WTC11 (cell line): ENCODE data around the gene NKAIN4. TPM values are rescaled to one million over a fixed set of nuclear protein-coding genes. Genes with fewer than 3 reads are reported as not detected.
"Not testable (repeated sequence)": the region's sequence is repeated elsewhere in the genome, so short reads cannot be mapped to it uniquely, and the experiment has no call there.

Source experiments
- ATAC-seq: fragments of 200-7000 bp; cut with Tn5 transposase; 2 replicates; pipeline ENCODE4 v1.10.0; 2021; ENCODE audit warnings: mild to moderate bottlenecking, moderate library complexity
- CTCF ChIA-PET: fragments of 300-600 bp; sonication (Branson Sonifier 250); formaldehyde crosslinking; loops from one replicate; lab custom pipeline; 2021; ENCODE audit warnings: antibody characterized with exemption; lab: Charles Lee
- POLR2A ChIA-PET: fragments of 350-600 bp; sonication (Branson Sonifier 250); formaldehyde crosslinking; loops from one replicate; lab custom pipeline; 2021; ENCODE audit warnings: antibody characterized with exemption; lab: Charles Lee
- DNase-seq: peaks from one replicate; pipeline ENCODE4 v3.0.0; 2021; ENCODE audit warnings: low spot score
- H3K27ac Mint-ChIP-seq: 2 replicates; pipeline ENCODE4 v1.8.0; 2021; ENCODE audit warnings: mixed read lengths
- H3K27me3 Mint-ChIP-seq: 2 replicates; pipeline ENCODE4 v1.8.0; 2021; ENCODE audit warnings: low read depth, mild to moderate bottlenecking, moderate library complexity, mixed read lengths
- H3K36me3 Mint-ChIP-seq: 2 replicates; pipeline ENCODE4 v1.8.0; 2021; ENCODE audit warnings: mixed read lengths
- H3K4me1 Mint-ChIP-seq: 2 replicates; pipeline ENCODE4 v1.8.0; 2022; ENCODE audit warnings: mixed read lengths
- H3K4me3 Mint-ChIP-seq: 2 replicates; pipeline ENCODE4 v1.8.0; 2021; ENCODE audit warnings: mild to moderate bottlenecking, moderate library complexity, mixed read lengths
- H3K9me3 Mint-ChIP-seq: 2 replicates; pipeline ENCODE4 v1.8.0; 2021; ENCODE audit warnings: mixed read lengths
- AFF4 ChIP-seq: sonication (generic); formaldehyde crosslinking; IDR thresholded peaks from 2 replicates; pipeline ENCODE4 v1.8.1; 2023; ENCODE audit warnings: mild to moderate bottlenecking, missing genetic modification reagents, borderline replicate concordance
- MLX ChIP-seq: sonication (generic); formaldehyde crosslinking; IDR thresholded peaks from 2 replicates; pipeline ENCODE4 v1.8.1; 2023; ENCODE audit warnings: mild to moderate bottlenecking, missing genetic modification reagents, moderate library complexity
- OVOL2 ChIP-seq: fragments of 250-450 bp; sonication (Bioruptor Pico); IDR thresholded peaks from 2 replicates; pipeline ENCODE4 v1.9.0; 2021; ENCODE audit warnings: mild to moderate bottlenecking, borderline replicate concordance
- PREB ChIP-seq: sonication (generic); formaldehyde crosslinking; IDR thresholded peaks from 2 replicates; pipeline ENCODE4 v1.8.1; 2022; ENCODE audit warnings: mild to moderate bottlenecking, missing genetic modification reagents, moderate library complexity, borderline replicate concordance
- TP53 ChIP-seq: sonication (generic); formaldehyde crosslinking; IDR thresholded peaks from 2 replicates; pipeline ENCODE4 v1.8.1; 2023; ENCODE audit warnings: mild to moderate bottlenecking, missing genetic modification reagents
- USF2 ChIP-seq: sonication (generic); formaldehyde crosslinking; IDR thresholded peaks from 2 replicates; pipeline ENCODE4 v1.8.1; 2023; ENCODE audit warnings: mild to moderate bottlenecking, missing genetic modification reagents, moderate library complexity
- ZNF219 ChIP-seq: sonication (generic); formaldehyde crosslinking; IDR thresholded peaks from 2 replicates; pipeline ENCODE4 v1.8.0; 2023; ENCODE audit warnings: missing genetic modification reagents, mild to moderate bottlenecking, borderline replicate concordance
- ZNF232 ChIP-seq: sonication (generic); formaldehyde crosslinking; IDR thresholded peaks from 2 replicates; pipeline ENCODE4 v1.8.0; 2022; ENCODE audit warnings: mild to moderate bottlenecking, missing genetic modification reagents
- ZNF317 ChIP-seq: sonication (generic); formaldehyde crosslinking; IDR thresholded peaks from 2 replicates; pipeline ENCODE4 v1.8.1; 2023; ENCODE audit warnings: low read depth, mild to moderate bottlenecking, moderate library complexity, missing genetic modification reagents, borderline replicate concordance
- ZNF396 ChIP-seq: fragments of 250-450 bp; sonication (Bioruptor Pico); IDR thresholded peaks from 2 replicates; pipeline ENCODE4 v1.8.0; 2021; ENCODE audit warnings: mild to moderate bottlenecking, moderate library complexity, borderline replicate concordance
- ZNF425 ChIP-seq: fragments of 250-450 bp; sonication (Bioruptor Pico); conservative IDR thresholded peaks from 2 replicates; pipeline ENCODE4 v1.9.0; 2021; ENCODE audit warnings: mild to moderate bottlenecking
- total RNA-seq: library from RNA; stranded (reverse); gene quantifications from 3 replicates; pipeline ENCODE4 v1.2.3, GENCODE V29; 2021

The NKAIN4 gene
- total RNA-seq, 1 experiment from 2014 or later = 7.2 TPM

- TF ChIP-seq PREB (CRISPR knock-in tag) (no peak), ZNF232 (CRISPR knock-in tag) (no peak), TP53 (CRISPR knock-in tag) (no peak), ZNF219 (CRISPR knock-in tag) (no peak), ZNF396 (CRISPR knock-in tag) (no peak)
These were observed 31.7 kb downstream of the NKAIN4 start (continued) for GRCh38 chr20:63222541-63222940.

GRCh38 chr20:63221400-63222053, 32.7 kb downstream of the NKAIN4 start:
- DNase-seq, ATAC-seq, POLR2A ChIA-PET, H3K4me3 Mint-ChIP-seq, H3K27me3 Mint-ChIP-seq, H3K36me3 Mint-ChIP-seq, H3K27ac Mint-ChIP-seq, H3K9me3 Mint-ChIP-seq, H3K4me1 Mint-ChIP-seq: not testable (repeated sequence)
- CTCF ChIA-PET = interaction anchor here (0.9 to 3.5 kb wide), 2 partner anchors 9 to 49 kb away, joined by 9 to 19 read pairs; no protein-coding TSS in a partner anchor

GRCh38 chr20:63220696-63221399, 33.4 kb downstream of the NKAIN4 start:
- ChIA-PET POLR2A (no interaction called here), CTCF (interaction anchor here (0.6 to 0.9 kb wide), 4 partner anchors 10 to 162 kb away, joined by 3 to 9 read pairs (median 4); no protein-coding TSS in a partner anchor)
- Mint-ChIP-seq H3K27me3 (peaks cover 4% of the 10 kb centered on the region; the same call in 1 of the 2 replicates), H3K27ac (peak overlapping the region; percentile 72; the same call in 1 of the 2 replicates), H3K4me1 (peaks cover 7% of the 10 kb centered on the region), H3K36me3 (no peaks in the 10 kb centered on the region), H3K4me3 (no peak overlapping the region), H3K9me3 (no peaks in the 10 kb centered on the region)
- TF ChIP-seq ZNF425 (CRISPR knock-in tag) = no peak
- no peak for TF ChIP-seq MLX (CRISPR knock-in tag)
- TF ChIP-seq ZNF317 (CRISPR knock-in tag) = no peak
- no peak for TF ChIP-seq AFF4 (CRISPR knock-in tag)
- no peak for TF ChIP-seq OVOL2 (CRISPR knock-in tag)
- TF ChIP-seq USF2 = no peak
- DNase-seq (no peak), ATAC-seq (no peak)
